GM19238 (cell line): ENCODE results near the gene APBA1.
"Not testable (repeated sequence)": the region's sequence is repeated elsewhere in the genome, so short reads cannot be mapped to it uniquely, and the experiment has no call there.

Experiments used
- DNase-seq: peaks from one replicate; pipeline ENCODE4 v3.0.0; 2011; ENCODE audit warnings: low spot score; ENCODE audit not compliant: insufficient read length

Gene APBA1

DNA sequence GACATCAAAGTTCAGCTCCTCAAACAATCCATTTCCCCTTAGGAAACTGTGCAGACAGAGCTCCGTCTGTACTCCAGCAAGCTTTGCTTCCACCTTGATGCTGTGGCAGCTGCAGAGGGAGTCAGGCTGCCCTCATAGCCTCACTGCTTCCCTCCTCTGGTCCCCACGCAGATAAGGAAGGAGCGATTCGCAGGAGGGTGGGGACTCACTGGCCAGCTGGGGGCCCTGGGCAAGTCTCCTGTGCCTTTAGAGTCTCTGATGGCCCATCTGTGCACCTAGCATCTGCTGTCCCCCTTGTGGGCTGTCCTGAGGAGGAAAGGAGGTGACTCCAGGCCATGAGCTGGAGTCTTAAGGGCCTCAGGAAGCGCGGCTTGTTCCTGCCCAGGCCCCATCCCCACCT, 225.7 kb downstream of the APBA1 start:
- DNase-seq: no peak

DNA sequence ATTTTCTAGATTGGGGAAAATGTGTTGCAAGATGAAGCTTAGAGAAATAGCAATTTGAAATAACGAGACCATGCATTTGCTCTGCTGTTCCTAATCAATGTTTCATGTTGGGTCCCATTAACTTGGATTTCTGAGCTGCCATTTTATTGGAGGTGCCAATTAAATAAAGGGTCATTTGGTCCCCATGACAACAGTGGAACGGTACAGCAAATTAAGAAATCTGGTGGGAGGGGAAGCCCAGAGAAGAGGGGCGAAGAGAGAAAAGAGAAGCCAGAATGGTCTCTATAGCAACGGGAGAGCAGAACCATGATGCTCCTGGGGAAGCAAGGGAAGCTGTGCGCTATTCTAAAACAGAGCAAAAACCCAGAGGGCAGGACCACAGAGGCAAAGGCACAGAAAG, 226.9 kb downstream of the APBA1 start:
- DNase-seq: no peak

DNA sequence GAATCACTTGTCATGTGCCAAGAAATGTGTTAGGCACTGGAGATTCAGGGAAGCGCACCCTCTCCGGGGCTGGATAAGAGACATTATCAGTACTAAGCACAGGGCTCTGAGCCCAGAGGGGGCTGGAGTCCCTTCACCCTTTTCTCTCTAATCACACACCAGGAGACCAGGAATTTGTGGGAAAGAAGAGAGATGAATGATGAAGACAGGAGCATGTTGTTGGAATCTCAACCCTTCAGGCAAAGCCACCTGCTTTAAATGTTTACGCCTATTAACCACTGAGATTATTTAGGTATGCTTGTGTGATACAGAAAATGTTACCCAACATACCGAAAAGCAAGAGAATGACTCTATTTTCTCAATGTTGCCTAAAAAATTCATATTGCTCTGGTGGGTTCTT, 227.4 kb downstream of the APBA1 start:
- no peak for DNase-seq

DNA sequence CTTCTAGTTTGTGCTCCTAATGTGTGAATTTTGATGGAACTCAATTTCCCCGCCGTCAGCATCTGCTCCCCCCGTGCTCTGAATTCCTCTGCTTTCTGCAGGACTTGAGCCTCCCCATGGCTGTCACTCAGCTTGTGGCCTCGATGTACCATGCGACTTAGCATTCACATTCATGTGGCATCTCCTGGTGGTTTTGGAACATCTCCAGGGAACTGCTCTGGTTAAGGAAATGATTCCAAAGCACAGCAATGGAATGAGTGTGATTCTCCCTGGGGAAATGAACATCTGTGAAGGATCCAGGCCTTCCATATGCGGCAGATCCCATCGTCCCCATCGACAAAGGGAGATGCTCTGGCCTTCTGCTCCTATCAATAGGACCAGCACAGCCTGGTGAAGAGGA, 228.2 kb downstream of the APBA1 start:
- DNase-seq: no peak

DNA sequence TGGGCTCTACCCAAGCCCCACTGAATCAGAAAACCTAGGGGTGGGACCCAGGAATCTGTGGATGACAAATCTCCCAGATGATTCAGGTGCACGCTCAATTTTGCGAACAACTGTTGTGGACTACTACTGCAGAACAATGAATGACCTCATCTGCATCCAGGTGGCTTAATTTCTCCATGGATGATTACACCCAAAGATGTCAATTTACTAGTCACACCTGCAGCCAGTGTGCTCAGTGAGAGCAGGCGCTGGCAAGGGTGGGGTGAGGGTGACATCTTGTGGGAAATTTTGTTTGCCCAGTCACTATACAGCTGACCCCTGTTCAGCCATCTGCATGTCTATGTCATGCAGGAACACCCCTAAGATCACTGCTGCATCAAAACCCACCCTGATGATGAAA, 229.0 kb downstream of the APBA1 start:
- no peak for DNase-seq

DNA sequence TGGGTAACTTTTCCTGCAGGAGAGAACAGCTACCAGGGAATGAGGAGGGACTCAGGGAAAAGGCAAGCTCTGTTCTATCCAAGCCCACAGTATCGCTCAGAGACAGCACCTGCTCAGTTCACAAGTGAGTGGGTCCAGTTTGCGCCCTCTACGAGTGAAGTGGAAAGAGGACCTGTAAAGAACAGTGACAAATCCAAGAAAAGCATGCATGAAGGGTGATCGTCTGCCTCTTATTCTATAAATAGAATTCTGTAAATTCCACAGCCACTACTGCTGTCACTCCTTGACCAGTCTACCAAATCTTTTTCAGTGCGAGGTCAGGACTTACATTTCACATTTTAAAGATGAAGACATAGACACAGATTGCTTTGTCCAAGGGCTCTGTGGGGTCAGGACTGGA, 229.7 kb downstream of the APBA1 start:
- no peak for DNase-seq

DNA sequence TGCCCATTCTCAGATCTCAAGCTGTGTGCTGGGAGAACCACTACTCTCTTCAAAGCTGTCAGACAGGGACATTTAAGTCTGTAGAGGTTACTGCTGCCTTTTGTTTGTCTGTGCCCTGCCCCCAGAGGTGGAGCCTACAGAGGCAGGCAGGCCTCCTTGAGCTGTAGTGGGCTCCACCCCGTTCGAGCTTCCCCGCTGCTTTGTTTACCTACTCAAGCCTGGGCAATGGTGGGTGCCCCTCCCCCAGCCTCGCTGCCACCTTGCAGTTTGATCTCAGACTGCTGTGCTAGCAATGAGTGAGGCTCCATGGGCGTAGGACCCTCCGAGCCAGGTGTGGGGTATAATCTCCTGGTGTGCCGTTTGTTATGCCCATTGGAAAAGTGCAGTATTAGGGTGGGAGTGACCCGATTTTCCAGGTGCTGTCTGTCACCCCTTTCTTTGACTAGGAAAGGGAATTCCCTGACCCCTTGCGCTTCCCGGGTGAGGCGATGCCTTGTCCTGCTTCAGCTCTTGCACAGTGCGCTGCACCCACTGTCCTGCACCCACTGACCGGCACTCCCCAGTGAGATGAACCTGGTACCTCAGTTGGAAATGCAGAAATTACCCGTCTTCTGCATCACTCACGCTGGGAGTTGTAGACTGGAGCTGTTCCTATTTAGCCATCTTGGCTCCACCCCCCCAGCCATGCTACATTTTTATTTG, 231.8 kb downstream of the APBA1 start:
- not testable (repeated sequence) for DNase-seq

DNA sequence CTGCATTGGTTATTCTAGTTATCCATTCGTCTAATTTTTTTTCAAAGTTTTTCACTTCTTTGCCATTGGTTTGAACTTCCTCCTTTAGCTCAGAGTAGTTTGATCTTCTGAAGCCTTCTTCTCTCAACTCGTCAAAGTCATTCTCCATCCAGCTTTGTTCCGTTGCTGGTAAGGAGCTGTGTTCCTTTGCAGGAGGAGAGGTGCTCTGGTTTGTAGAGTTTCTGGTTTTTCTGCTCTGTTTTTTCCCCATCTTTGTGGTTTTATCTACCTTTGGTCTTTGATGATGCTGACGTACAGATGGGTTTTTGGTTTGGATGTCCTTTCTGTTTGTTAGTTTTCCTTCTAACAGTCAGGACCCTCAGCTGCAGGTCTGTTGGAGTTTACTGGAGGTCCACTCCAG, 232.5 kb downstream of the APBA1 start:
- not testable (repeated sequence) for DNase-seq

DNA sequence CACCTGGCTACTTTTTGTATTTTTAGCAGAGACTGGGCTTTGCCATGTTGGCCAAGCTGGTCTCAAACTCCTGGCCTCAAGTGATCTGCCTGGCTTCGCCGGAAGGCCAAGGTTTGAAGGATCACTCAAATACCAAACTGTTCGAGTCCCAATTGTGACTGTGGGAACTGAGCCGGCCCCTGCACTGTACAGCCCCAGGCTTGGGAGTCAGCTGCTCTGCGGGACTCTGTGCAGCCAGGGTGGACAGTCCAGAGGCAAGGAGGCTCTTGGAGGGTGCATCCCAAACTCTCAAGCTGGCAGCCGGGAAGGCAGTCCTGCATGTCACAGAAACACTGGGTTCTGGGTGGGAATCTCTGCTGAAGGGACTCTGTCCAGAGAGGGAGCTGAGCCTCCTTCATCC, 238.2 kb downstream of the APBA1 start:
- DNase-seq: no peak

DNA sequence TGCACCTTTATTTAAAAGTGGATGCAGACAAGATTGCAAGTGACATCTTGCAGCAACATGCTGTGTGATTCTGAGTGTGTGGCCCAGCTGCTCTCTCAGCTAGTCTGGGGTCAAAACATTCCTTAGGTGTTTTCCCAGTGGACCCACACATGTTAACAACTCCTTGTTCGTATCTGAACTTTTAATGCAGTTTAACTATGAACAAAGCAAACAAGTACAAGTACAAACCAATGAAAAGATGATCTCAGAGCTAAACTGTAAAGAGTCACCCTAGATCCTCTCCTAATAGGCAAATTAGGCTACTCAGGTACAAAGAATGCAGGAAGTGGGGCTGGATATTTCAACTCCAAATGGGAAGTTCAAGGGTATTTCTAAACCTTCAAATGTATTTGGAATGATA, 238.8 kb downstream of the APBA1 start:
- DNase-seq: no peak

DNA sequence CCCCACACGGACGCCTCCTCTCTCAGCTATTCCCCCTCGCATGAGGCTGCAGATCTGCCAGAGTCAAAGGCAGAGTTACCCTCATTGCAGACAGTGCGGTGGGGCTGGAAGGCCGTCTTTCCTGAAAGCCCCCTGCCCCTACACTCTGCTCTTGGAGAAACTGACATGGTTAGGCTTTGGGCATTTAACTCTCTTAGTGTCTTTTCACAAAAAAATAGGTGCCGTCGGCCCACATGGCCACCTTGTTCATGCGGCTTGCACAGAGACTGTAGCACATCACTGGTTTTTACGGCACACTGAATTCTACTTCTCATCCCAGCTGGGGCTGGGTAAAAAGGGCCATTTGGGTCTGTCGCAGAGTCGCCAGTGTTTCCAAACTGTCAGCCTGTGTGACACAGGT, 239.5 kb downstream of the APBA1 start:
- no peak for DNase-seq

DNA sequence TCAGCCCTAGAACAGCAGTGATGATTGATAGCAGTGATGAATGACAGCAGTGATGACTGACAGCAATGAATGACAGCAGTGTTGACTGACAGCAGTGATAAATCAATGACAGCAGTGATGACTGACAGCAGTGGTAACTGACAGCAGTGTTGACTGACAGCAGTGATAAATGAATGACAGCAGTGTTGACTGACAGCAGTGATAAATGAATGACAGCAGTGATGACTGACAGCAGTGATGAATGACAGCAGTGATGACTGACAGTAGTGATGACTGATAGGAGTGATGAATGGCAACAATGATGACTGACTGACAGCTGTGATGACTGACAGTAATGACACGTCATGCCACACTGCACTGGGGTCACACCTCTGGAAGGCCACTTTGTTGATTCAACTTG, 240.4 kb downstream of the APBA1 start:
- DNase-seq: no peak

DNA sequence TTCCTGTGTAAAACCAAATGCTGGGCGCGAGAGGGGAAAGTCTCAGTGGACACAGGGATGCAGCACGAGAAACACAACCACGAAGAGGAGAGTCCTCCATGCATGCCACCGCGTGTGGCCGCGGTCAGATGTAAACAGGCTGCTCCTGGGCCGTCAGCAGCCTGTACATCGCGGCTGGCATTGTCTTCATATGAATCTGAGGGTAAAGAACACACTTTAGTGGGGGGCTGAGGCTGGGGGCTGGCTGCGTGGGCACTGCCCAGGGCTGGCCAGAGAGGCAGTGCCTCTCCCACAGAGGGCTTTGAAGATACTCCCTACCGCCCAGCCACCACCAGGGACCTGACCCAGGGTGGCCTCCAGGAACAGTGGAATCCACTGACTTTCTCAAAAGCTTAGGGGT, 241.0 kb downstream of the APBA1 start:
- DNase-seq: no peak

DNA sequence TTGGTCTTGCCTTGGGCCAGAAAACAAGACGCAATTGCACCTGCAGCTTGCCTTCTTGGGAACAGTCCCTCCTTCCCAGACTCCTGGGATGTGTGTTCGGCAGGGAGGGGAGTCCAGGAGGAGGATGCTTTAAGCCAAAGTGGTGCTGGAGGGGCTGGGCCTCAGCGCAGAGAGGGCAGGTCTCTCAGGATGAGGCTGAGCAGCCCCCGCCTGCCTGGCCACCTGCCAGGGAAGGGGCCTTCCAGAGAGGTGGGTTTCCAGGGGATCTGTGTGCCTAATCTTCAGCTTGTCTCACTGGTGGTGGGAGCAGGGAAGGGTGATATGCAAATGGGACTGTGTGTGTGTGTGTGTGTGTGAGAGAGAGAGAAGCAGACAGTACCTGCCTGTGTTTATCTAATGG, 242.0 kb downstream of the APBA1 start:
- no peak for DNase-seq

DNA sequence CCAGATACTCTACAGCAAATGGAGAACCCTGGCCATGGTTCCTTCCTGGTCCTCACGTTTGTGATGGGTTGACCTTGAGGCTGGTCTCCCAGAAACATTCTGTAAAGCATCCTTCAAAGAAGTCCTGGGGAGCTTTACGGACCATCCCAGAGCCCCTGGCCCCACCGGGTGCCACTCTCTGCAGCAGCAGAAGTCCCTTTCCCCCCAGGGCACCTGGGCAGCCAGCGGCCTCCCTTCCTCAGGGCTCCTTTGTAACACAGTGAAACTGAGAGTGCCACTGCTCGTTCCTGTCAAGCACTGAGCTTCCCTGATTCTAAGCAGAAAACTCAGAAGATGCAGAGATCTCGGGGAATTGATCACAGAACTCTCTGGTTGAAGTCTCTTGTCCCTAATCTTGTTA, 242.9 kb downstream of the APBA1 start:
- no peak for DNase-seq

DNA sequence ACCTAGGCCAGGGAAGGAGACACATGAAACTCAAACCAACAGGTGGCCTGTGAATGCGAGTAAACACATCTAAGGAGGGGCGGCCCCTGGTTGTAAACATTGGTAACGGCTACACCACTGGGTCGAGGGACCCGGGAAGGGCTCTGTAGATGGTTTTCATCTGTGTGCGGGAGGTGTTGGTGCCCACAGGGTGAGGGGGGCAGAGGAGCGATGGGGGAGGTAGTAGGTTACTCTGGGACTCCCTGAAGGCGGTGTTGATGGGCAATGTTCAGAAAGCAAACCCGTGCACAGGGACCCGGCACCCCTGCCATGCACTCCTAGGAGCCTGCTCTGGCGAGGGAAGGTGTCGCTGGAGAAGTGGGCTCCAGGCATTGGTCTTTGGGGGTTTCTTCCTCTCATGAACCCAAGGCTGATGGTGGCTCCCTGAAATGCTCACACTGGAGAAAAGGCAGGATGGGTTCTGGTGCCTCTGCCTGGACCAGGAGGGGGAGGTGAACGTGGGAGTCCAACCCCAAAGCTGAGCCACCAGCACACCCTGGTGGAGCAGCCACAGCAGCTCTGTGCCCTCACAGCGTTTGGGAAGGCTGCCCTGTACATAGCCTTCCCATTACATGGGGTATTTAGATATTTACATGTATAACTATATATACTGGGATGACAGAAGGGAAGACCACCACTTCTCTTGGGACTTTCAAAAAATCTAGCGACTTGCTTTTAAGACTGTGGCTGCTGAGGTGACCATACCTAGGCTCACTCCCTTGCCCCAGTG, 244.0 kb downstream of the APBA1 start:
- no peak for DNase-seq

DNA sequence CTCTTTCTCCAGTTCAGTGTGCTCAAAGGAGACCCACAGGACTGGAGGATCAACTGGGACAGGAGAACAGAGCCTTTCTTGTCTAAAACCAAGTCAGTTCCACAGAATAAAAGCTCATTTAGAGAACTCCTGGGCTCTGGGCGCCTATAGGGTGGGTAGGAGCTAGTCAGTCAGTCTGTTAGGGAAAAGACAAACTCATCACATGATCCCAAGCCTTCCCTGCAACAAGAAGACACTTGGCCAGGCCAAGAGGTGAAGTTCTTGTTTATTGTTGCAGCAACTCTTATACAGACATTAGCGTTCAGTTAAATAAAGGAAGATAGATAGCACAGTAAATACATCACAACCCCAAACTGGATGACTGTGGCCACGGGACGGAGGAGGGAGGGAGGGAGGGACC, 244.9 kb downstream of the APBA1 start:
- no peak for DNase-seq

DNA sequence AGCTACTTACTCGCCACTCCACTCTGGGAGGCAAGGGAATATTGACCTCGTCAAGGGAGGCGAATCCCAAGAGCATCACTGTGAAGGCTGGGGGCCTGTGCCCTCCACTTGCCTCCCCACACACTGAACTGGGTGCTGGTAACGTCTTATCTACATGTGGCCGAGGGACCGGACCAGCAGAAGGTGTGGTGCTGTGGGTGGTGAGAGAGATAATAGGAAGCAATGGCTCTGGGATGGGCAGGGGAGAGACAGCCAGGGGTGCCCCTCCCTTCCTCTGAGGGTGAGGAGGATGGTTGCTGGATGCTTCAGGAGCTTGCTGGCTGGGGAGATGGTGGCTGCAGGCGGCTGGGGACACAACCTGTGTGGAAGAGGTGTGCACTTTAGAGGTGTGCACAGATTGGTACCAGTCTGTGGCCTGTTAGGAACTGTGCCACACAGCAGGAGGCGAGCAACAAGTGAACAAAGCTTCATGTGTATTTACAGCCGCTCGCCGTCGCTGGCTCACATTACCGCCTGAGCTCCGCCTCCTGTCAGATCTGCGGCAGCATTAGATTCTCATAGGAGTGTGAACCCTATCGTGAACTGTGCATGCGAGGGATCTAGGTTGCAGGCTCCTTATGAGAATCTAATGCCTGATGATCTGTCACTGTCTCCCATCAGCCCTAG, 246.9 kb downstream of the APBA1 start:
- DNase-seq: no peak

DNA sequence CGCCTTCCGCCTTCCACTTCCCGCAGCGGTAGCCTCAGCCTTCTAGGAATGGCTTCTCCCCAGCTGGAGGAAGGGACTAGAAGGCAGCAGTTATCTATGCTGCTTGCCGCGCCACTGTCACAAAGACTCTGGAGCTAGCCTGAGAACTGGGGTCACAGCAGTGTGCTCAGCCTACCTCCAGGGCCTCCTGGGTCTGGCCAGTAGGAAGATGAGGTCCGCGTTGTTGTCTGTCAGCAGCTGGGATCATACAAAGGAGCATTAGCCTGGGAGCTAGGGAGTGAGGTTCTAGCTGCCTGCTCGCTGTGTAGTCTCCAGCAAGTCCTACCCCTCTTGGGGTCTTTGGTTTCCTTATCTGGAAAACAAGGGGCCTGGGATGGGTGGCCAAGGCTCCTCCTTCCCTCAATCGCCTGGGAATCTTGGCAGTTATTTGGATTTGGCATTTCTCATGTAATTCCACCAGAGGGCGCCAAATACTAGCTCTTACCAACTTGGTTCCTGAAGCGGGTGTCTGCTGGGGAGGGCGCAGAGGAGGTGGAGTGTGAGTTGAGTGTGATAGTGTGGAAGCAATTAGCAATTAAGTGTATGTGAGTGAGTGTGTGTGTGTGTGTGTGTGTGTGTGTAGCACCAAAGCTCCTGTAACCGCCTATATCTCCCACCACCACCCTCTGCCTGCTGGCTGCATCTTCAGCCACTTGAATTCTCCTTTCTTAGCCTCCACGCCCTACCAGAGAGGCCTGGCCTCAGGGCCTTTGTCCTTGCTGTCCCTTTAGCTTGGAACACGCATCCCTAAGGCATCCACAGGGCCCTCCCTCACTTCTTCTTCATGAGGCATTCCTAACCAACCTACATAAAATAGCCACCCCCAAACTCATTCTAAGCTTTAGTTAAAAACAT, 250.0 kb downstream of the APBA1 start:
- peak; percentile 61 for DNase-seq

DNA sequence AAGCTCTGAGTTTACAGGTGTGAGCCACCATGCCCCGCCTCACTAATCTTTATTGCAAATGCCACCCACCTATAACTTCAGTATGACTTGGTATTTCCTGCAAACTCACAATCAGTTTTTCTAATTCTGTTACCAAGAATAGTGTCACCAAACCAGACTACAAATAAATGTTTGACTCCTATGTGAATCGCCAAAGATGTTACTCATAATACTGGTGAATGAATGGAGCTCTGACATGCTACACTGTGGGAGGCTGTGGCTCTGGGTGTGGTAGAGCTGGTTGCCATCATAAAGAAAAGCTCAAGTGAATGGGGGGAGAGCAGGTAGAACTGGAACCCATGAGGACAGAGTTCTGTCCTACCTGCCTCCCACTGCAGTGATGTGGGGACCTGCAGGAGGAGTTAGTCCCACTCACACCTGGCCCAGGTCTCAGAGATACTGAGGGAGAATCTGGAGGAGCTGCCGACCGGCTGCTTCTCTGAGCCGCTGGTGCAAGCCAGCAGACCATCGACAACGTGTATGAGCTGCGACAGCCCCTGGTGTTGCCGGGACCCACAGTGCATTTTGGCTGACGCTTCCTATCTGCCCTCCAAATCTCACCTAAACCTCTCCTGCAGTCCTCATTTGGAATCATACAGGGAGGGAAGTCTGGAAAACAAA, 251.4 kb downstream of the APBA1 start:
- DNase-seq: no peak

DNA sequence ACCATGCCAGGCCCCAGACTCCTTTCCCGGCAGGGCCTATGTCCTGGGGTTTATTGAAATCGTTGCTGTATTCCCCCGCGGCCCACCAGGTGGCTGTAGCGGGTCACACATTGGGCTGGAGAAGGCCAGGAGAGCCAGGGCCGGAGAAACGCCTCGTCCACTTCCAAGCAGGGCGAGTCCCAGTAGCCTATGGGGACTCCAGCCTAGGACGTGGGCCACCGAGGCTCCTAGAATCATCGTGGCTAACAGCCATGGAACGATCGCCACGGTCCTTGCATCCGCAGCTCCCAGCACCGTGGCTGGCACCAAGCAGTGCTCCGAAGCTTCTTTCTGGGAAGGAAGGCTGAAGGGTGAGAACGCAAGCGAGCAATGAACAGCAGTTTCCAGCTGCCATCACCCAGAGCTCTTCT, 259.4 kb downstream of the APBA1 start:
- no peak for DNase-seq
